DND-41 (cell line): ENCODE results near the gene DHRS4L2.
"Not testable (repeated sequence)": the region's sequence is repeated elsewhere in the genome, so short reads cannot be mapped to it uniquely, and the experiment has no call there.

Experiments
- CTCF ChIP-seq: IDR thresholded peaks from 2 replicates; pipeline ENCODE4 v1.5.1; 2012; ENCODE audit warnings: borderline replicate concordance, low read length, moderate library complexity, mild to moderate bottlenecking; ENCODE audit not compliant: poor library complexity, severe bottlenecking; ENCODE audit errors: extremely low read depth
- EZH2 ChIP-seq: IDR thresholded peaks from 3 replicates; pipeline ENCODE4 v1.6.1; 2012; ENCODE audit warnings: borderline replicate concordance, low read depth, mild to moderate bottlenecking, moderate library complexity, low read length, inconsistent platforms; ENCODE audit not compliant: severe bottlenecking

GRCh38 chr14:23993042-23993441 is 4.3 kb downstream of the DHRS4L2 start:
- TF ChIP-seq CTCF, EZH2: not testable (repeated sequence)
